SK-N-MC (cell line): ENCODE measurements around the gene ATP6V1G1.

Experiments used
- EZH2 ChIP-seq: fragments of 200-600 bp; sonication (generic); IDR thresholded peaks from one replicate; pipeline ENCODE4 v1.6.1; 2017; ENCODE audit warnings: antibody characterized with exemption
- POLR2AphosphoS5 ChIP-seq: IDR thresholded peaks from 2 replicates; pipeline ENCODE4 v1.6.1; 2012; ENCODE audit warnings: mild to moderate bottlenecking, low read depth, low read length, borderline replicate concordance

DNA sequence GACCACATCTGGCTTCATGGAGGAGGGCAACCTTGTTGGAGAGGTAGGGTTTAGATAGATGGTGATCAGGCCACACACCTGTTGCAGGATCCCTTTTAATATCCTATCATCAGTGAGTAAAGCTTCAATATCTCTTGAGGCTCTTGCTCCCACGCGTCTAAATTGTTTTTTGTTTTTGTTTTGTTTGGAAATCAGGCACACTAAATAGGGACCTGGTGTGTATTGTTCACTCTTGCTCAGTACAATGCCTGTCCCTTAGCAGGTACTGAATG lies 20.9 kb downstream of the ATP6V1G1 start:
- TF ChIP-seq EZH2 (no peak), POLR2AphosphoS5 (no peak)
